Activated naive CD4-positive, alpha-beta T cell (primary cell): ENCODE measurements around the gene ATG3.
"Not testable (repeated sequence)": the region's sequence is repeated elsewhere in the genome, so short reads cannot be mapped to it uniquely, and the experiment has no call there.

Experiments used
- DNase-seq, 4 experiments: peaks; one replicate each; lab custom pipeline; 2025; lab: John Stamatoyannopoulos, UW

The ATG3 gene

DNA sequence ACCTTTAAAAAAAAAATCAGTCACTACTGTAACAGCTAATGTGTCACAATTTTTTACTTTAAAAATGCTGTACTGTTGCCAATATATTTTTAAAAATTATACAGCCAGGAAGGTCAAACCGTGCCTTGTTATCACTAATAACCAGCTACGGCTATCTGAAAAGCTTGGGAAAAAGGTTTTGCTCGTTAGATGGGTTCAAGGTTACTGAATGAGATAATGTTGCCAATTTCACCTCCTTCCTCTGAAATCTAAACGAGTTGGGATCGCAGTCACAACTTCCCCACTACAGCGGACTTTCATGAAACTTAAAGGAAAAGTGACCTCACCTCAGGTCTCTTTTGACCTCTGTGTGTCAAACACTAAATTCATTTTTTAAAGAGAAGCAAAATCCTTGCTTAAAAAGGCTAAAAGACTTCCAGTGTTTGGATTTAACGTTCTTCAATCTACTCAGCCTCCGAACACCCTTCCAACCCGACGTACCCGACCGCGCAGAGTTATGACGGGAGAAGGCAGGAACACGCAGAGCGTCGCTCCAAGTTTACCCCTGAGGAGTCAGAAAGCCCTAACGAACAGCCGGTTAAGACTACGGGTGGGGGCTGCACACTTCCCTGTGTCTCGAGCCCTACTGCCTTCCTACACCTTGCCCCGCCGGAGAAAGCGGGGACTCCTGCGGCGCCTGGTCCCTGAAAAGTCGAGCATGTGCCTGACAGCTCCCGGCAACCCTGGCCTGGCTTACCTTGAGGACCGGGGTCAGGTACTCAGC lies 860 bp downstream of the ATG3 start:
- peak; percentile 13 to 44 (median 40) for DNase-seq

DNA sequence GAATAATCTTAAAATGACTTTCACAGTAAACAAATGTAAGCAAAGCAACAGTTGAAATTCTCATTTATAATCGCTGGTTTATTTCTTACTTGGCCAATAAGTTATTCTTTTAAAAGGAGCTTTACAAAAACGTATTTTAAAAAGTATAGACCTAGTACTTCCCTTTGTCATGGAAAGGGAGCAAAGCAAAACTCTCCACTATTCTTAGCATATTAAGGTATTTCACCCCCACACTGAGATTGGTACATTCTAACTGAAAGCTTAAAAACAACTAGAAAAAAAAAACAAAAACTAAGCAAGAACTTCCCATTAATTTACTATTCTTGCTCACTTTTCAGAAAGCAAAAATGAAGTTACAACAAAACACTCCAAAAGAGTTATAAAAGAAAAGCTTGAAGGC lies 1.5 kb downstream of the ATG3 start:
- DNase-seq: no peak

DNA sequence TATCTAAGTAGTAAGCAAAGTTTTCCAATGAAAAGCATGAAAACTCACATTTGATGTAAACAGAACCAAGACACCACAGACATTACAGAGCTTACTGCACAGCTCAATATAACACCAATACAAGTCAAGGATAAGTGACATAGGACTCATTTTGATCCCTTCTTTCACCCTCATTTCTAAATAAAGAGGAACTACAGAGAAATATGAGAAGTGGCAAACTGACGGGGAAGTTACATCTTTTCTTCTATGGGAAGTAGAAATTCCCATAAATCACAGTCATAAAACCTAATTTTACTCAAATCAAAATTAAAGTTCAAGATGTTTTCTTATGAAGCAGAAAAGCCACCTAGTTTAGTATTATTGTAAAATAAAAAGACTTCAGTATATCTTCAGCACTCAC lies 3.8 kb downstream of the ATG3 start:
- DNase-seq: no peak

DNA sequence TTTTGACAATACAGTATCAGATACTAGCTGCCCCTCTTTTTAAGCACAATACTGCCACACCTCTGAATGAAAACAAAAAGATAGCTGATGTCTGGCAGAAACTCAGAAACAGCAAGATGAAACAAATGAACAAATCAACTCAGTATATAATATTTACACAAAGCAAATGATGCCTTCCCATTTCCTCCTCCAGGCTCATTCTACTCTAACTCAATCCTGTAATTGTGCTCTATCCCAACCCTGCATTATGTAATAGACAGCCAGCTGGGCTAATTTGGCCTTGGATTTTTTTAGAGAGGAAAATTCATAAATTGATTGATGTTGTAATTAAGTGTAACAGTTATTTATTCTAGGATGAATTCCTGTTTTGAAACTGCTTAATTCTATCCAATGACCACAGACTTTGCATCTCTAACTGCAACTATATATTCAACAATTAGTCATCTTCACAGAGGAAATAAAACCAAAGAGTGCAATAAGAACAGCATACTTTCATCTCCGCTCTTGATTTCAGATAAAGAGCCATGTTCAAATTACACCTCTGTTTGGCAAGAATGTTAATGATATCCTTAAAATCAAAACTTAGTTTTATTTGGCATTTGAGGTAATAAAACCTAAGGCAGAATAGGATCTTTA lies 6.1 kb downstream of the ATG3 start:
- DNase-seq: no peak

DNA sequence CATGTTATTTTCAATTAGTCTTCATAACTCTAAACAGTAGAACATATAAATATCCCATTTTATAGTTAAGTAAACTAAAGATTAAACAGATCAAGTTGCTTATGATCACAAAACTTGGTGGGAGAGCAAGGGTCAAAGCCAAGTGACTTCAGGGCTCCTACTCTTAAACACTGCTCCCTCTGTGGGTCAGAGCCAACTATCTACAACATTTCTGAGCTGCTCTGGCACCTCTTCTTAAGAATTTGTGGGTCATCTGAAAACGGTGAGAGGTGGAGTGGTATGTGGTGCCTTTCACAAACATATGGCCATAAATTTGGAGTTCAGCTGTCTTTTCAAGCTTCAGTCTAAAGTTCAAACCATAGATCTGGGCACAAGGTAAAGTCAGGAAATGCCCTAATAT lies 10.9 kb downstream of the ATG3 start:
- DNase-seq: no peak

DNA sequence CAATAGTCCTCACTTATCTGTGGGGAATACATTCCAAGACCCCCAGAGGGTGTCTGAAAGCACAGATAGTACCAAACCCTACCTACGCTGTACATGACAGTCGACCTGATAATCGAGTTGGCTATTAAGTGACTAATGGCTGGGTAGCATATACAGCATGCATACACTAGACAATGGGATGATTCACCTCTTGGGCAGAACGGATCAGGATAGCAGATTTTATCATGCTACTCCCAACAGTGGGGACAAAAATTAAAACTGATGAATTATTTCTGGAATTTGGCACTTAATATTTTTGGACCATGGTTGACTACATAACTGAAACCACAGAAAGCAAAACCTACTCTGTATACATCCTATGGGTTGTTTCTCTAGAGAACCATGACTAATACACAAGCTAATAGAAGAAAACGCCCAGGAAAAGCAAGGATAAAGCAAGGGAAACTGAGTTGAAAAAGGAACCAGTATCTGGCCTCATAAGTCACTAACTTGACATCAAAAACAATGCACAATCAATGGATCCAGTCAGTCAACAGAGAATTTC lies 15.5 kb downstream of the ATG3 start:
- no peak for DNase-seq

DNA sequence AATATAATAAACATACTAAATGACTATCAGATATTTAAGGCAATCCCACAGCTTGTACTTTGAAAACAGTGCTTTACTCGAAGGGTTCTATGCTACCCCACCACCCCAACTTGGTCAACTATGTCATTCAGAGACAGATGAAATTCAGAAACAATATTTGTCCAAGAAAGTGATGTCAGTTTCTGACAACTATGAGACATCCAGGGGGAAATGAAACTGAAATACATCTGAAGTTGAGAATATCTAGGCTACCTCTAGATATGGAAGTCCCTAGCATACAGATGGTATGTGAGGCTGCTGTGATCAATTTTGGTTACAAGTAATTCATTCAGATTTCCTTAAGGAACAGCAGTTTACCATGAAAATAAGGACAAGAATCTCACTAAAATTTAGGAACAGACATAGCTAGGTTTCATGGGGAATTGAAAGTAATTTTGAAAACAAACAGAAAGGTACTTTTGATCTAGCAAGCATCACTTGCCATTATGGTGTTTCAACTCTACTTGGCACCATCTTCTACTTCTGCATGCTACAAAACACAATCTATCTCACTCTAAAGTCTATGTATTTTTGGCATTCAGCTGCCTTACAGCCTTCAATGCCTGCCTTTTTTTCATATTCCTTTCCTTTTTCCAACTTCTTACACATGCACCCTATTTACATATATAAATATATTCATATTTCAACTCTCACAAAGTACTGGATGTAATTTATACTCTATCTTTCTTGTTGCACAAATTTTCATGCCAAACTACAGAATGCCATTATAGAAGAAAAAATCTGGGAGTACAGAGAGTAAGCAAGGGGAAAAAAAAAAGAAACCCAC lies 21.7 kb downstream of the ATG3 start:
- DNase-seq: no peak

DNA sequence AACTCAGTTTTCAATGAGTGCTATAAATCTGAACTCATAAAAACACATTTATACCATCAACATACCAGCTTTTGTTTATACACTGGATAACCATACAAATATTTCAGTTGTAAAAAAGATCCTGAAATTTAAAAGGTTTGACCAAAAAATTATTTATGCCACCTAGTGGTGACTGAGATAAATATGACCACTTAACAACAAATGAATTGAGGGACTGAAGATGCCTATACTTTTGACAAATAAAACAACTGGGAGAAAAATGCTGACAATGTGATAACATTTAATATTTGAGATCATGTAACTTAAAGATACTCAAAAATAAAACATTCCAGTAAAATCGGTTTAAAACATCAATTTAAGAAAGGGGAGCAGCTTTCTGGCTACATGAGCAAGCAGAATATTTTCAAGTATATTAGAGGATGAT lies 30.4 kb downstream of the ATG3 start:
- DNase-seq: no peak

DNA sequence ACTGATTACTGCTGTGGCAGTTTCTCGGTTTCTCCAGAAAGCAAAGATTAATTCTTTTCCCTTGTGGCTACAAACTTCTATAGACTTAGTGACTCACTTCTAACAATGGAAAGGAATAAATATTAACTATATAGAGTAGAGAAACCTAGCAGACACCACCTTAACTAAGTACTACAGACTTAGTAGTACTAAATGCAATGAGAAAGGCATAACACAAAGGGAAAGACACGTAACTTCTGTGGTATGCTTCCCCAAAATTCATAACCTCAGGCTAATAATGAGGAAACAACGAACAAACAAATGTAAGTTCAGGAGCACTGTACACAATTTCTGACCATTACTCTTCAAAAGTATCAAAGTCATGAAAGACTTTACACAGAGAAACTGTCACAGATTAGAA lies 31.2 kb downstream of the ATG3 start:
- DNase-seq: no peak

DNA sequence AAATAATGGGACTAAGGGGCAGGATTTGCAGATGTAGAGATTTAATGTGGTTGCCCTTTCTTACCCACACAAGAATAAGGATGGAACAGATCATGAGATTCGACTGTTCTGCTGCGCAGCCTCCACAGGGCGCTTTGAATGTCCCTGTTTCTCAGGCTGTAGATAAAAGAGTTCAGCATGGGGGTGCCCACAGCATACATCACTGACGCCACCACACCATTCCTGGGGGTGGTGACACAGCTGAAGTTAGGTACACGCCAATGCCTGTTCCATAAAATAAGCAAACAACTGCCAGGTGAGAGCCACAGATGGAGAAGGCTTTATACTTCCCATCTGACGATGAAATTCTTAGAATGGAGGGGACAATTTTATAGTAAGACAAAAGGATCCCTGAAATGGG lies 37.6 kb downstream of the ATG3 start:
- not testable (repeated sequence) for DNase-seq

DNA sequence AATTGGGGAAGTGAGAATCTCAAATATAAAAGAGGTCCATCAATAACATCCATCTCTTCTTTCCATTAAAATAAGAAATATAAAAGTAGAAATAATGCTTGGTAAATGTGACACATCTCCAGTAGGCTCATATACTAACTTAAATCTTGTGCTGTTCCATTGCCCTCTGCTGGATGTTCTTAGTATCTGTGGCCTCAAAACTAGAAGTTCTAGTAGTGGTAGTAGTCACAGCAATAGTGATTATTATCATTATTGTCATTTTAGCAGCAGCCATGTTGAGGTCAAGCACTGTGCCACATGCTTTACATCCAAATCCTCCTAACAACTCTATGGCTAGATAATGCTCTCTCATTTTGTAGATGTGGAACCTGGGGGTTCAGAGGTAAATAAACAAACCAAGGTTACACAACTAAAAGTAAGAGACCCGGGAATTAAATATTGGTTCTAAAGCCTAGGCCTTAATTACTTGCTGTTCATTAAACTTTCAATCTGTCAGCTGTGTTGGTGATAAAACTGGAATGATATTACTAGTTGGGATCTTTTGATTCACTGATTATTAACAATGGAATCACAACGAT lies 42.2 kb downstream of the ATG3 start:
- no peak for DNase-seq

DNA sequence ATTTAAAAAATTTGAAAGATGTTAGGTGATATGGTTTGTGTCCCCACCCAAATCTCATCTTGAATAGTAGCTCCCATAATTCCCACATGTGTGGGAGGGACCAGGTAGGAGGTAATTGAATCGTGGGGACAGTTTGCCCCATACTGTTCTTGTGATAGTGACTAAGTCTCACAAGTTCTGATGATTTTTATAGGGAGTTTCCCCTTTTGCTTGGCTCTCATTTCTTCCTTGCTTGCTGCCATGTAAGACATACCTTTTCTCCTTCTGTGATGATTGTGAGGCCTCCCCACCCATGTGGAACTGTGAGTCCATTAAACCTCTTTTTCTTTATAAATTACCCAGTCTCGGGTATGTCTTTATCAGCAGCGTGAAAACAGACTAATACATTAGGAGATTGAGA lies 42.8 kb downstream of the ATG3 start:
- not testable (repeated sequence) for DNase-seq

DNA sequence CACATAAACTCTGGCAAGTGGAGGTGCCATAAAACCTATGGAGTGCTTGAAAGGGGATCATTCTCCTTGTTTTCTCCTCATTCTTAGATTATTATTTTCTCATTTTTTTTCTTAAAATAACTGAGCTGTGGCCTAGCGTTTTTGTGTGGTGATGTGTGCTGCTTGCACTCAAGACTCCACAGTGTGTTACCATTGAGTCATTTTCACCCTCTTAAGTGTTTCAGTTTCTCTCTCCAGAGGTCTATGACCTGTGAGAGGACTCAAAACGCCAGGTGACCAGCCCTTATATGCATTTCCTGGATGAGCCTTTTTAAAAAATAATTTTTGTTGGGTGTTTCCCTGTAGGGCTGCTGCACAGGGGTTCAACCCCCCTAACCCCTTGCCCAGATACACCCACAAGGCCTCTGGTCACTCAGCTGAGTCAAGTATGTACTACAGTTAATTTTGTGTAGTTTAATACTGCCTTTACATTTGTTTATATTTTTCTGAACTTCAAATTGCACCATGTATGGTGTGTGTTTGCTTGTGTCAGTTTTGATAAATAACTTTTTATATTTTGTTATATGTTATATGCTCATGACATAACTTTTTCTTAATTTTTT lies 47.1 kb downstream of the ATG3 start:
- no peak for DNase-seq

DNA sequence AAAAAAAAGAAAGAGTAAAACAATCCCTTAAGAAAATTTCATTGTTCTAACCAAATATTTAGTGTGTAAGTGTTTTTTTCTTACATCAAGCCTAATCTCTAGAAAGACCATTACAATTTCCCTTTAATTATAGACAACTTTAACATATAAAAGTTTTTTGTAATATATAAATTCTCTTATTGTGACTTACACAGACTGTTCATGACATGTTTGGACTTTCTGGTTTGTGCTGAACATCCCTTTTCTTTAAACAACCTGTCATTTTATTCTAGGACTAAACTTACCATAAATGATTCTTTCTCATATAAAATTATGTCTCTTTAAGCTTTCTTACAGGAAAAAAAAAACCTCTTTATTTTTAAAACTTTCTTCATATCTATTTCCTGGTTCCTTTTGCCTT lies 49.4 kb downstream of the ATG3 start:
- DNase-seq: no peak

DNA sequence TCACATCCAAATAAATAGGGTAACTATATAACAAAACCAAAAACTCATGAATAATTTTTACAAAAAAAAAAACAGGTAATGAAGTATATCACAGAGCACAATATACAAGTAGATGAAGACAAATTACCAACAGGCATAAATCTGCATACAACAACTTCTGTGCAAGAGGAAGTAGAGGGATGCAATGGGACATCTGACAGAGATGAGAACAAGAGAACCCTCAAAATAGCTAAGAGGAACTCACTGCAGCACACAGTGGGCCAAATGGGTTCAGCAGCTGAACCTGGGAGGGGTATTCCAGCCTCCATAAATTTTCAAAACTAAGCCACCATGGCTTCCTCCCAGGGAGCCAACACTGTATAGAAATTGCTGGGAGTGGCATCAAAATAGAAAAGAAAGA lies 52.9 kb downstream of the ATG3 start:
- no peak for DNase-seq

DNA sequence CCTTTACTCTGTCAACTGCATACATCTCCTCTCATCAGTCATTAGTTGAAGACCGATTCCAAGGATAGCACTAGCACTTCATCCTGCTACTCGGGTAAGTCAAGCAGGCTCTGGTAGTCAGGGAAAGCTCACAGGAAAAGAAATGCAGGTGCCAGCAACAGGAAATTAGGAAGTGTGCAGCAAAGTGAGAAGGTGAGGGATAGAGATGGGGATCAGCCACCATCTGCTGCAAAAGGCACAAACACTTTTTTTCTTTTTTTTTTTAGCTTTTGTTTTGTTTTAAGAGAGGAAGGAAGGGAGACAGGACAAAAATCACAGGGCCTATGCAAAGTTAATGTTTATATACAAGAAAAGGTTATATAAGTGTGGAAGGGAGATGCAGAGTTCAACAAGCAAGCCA lies 53.5 kb downstream of the ATG3 start:
- no peak for DNase-seq

DNA sequence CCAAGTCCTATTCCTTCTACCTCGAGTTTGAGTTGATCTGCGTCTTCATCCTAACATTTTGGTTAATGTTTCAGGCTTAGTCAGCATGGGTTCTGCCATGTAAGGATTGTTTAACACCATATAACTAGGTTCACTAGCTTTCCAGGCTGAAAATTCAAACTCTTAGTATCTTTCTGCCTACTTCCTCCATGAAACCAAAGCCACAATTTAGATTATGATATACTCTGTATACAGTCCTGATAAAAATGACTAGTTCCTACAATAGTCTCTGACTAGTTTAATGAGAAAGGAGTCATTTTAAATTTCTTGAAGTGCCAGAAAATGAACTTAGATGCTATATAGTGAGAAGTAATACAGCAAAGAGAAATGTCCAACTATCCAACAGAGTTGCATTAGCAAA lies 55.9 kb downstream of the ATG3 start:
- DNase-seq: no peak

DNA sequence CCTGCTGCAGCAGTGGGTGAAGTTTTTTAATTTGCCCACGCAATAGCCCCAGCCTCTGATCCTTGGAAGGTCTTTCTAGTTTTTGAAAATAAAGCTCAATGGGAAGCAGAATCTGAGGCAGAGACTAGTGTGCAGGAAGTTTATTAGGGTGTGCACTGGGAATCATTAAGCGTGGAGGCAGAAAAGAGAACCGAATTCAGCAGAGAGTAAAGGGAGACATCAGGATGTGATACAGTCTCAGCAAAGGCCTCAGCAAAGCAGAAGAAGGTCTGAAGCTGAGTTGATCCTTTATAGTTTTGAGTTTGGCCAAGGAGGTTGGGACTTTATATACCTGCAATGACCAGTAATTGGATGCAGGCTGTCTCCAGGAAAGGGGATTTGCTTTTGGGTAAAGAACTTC lies 57.6 kb downstream of the ATG3 start:
- no peak for DNase-seq

DNA sequence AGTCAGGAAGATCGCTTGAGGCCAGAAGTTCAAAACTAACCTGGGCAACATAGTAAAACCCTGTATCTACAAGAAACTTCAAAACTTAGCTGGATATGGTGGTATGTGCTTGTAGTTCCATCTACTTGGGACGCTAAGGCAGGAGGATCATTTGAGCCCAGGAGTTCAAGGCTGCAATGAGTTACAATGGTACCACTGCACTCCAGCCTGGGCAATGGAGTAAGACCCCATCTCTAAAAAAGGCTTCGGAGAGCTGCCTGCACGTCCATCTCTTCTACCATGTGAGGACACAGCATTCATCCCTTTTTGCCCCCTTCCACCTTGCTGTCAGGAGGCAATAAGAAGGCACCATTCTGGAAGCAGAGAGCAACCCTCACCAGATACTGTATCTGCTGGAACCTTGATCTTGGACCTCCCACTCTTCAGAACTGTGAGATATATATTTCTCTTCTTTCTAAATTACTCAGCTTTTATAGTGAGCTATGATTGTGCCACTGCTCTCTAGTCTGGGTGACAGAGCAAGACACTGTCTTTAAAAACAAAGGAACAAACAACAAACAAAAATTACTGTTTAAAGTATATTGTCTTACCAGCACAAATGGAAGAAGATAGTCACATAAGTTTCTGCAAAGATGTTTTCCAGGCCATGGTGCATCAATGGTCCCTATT lies 58.3 kb downstream of the ATG3 start:
- no peak for DNase-seq

DNA sequence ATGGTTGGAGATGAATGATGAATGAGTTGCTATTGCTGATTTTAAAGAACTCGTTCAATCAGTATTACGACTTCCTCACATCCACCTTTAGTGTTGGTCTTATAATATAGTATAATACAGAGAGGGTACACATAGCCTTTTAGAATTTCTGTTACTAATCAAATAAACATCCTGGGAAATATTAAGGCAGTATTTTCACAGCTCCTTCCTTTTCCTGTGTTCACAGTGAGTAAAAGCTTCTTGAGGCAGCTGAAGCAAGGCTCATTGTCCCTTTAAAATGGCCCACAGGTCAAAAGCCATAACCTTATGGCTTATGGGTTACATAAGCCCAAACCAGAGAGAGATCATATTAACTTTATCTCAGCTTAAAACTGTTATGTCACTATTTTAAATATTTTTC lies 61.1 kb downstream of the ATG3 start:
- no peak for DNase-seq

DNA sequence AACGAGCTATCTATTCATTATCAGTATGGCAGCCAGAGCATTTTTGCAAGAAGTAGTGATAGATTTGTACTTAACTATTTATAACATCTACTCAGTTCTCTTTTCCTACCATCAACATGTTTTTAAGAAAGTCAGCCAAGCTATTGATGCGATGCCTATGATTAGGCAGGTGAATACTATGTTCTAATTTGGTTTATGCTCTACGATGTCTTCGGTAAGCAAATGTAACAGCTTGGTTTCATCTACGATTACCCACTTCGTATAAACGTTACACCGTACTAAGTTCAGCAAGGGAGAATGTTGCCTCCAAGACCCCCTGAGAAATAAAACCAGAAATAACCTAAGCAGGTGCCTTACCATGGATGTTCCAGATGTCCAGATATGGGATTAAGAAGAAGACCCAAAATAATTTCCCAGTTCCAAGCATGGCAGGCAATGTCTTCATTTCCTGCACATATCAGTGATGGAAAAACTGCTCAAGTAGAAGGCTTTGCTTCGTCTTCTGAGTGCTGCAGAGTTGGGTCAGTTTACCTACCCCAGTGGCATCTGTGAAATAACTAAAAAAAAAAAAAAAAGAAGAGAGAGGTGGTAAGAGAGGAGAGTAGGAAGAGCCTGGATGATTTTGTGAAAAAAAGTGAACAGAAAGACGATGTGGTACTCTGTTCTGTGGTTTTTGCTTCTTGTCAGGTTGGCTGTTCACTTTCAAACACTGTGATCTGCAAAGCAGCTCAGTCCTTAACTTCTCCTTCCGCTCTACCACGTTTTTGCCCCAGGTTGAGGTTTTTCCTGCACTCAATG lies 62.6 kb downstream of the ATG3 start, which contains the start of gene BTLA:
BTLA (minus strand) TSS at position 559 of the 798 bp plus-strand sequence; CDS start at position 445, 114 bp downstream.
- no peak for DNase-seq
